Vagina (tissue), 2 donors: ENCODE measurements around the gene PPP4C.

ENCODE experiments used
- POLR2A ChIP-seq, 2 donors: fragments of 450-650 bp; IDR thresholded peaks; one replicate each; pipeline ENCODE4 v1.6.1; 2017; ENCODE audit warnings: antibody characterized with exemption in 2 of 2, mild to moderate bottlenecking in 2 of 2, moderate library complexity in 2 of 2
- POLR2AphosphoS5 ChIP-seq, 2 donors: sonication (generic); formaldehyde crosslinking; IDR thresholded peaks; one replicate each; pipeline ENCODE4 v1.9.0; 2017; ENCODE audit warnings: antibody characterized with exemption in 2 of 2, mild to moderate bottlenecking in 2 of 2, low read depth in 1 of 2; ENCODE audit not compliant: insufficient read depth in 1 of 2
- TF ChIP-seq, protein P1 (sequence below), 3 experiments: fragments of 450-650 bp in 2 of 3; fragments of 200-600 bp in 1 of 3; sonication (generic) in 1 of 3; IDR thresholded peaks; one replicate each; pipeline ENCODE4 v1.5.1; 2017 to 2019; ENCODE audit warnings: antibody characterized with exemption in 3 of 3, mild to moderate bottlenecking in 2 of 3, moderate library complexity in 2 of 3

DNA sequence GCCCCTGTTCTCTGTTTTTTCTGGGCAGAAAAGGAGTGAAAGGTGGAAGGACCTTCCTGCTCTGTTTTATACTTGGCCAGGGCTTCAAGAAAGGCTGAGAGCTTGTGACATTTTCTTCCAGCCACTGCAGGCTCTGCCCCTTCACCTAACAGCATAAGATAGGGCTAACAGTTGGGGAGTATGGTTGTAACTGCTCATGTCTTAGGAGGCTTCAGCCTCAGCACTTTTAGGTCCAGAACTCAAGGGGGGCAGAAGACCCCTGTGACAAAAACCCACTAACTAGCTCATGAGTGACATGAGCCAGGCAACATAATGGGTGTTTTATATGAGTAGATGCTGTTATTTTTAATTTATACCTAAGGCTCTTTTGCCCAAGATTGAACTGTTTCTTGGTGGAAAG lies 5.3 kb upstream of the PPP4C start:
- TF ChIP-seq POLR2A (IDR thresholded peaks at IDR 0.05) (no peak), POLR2AphosphoS5 (IDR thresholded peaks at IDR 0.05; ENCODE audit: insufficient read depth in 1 of 2, low read depth in 1 of 2) (no peak)
- TF ChIP-seq, protein P1, sequence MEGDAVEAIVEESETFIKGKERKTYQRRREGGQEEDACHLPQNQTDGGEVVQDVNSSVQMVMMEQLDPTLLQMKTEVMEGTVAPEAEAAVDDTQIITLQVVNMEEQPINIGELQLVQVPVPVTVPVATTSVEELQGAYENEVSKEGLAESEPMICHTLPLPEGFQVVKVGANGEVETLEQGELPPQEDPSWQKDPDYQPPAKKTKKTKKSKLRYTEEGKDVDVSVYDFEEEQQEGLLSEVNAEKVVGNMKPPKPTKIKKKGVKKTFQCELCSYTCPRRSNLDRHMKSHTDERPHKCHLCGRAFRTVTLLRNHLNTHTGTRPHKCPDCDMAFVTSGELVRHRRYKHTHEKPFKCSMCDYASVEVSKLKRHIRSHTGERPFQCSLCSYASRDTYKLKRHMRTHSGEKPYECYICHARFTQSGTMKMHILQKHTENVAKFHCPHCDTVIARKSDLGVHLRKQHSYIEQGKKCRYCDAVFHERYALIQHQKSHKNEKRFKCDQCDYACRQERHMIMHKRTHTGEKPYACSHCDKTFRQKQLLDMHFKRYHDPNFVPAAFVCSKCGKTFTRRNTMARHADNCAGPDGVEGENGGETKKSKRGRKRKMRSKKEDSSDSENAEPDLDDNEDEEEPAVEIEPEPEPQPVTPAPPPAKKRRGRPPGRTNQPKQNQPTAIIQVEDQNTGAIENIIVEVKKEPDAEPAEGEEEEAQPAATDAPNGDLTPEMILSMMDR (IDR thresholded peaks at IDR 0.05): no peak
